HG03469 (cell line): ENCODE data around the gene NHSL1.

Source experiments
- ATAC-seq: cut with Tn5 transposase; IDR thresholded peaks from one replicate; pipeline ENCODE4 v1.9.1; 2021; ENCODE audit warnings: mild to moderate bottlenecking, moderate library complexity, moderate number of reproducible peaks; ENCODE audit not compliant: unreplicated experiment

The NHSL1 gene, protein sequence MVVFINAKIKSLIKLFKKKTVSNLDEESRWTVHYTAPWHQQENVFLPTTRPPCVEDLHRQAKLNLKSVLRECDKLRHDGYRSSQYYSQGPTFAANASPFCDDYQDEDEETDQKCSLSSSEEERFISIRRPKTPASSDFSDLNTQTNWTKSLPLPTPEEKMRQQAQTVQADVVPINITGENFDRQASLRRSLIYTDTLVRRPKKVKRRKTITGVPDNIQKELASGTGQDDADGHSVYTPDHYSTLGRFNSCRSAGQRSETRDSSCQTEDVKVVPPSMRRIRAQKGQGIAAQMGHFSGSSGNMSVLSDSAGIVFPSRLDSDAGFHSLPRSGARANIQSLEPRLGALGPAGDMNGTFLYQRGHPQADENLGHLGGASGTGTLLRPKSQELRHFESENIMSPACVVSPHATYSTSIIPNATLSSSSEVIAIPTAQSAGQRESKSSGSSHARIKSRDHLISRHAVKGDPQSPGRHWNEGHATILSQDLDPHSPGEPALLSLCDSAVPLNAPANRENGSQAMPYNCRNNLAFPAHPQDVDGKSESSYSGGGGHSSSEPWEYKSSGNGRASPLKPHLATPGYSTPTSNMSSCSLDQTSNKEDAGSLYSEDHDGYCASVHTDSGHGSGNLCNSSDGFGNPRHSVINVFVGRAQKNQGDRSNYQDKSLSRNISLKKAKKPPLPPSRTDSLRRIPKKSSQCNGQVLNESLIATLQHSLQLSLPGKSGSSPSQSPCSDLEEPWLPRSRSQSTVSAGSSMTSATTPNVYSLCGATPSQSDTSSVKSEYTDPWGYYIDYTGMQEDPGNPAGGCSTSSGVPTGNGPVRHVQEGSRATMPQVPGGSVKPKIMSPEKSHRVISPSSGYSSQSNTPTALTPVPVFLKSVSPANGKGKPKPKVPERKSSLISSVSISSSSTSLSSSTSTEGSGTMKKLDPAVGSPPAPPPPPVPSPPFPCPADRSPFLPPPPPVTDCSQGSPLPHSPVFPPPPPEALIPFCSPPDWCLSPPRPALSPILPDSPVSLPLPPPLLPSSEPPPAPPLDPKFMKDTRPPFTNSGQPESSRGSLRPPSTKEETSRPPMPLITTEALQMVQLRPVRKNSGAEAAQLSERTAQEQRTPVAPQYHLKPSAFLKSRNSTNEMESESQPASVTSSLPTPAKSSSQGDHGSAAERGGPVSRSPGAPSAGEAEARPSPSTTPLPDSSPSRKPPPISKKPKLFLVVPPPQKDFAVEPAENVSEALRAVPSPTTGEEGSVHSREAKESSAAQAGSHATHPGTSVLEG (N-terminal part only)

DNA sequence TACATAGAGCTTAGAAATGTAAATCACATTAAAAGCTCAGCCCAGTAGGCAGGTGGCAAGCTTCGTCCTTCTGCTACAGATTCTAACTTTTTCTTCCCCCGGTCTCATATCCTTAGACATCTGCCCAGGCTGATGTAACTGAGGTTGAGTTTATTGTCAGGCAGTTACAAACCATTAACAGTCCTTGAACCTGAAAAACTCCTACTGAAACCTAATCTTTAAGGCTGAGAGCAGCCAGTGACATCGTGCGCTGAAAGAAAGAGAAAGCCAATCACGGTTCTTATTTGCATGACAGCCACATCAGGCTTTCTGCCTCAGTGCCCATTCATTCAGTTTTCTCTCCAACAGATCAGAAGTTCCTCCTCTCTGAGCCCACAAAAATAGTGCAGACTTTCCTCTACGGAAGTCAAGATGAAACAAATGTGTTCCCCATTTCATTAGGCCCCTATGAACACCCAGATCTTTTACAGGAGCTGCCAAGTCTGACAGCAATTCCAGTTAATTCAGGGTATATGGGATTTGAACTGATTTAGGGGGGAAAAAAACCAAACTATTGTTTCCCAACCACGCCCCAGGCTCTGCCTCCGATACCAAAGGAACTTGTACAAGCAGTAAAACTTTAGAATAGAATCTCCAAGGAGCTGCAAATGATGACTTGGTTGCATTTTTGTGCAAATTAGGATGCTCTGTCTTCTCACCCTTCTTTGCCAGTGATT is at the start of gene NHSL1:
NHSL1 (minus strand) TSS at position 192 of the 716 bp plus-strand sequence. CDS start 204 bp downstream, outside the sequence.
- ATAC-seq, result peak; percentile 92

DNA sequence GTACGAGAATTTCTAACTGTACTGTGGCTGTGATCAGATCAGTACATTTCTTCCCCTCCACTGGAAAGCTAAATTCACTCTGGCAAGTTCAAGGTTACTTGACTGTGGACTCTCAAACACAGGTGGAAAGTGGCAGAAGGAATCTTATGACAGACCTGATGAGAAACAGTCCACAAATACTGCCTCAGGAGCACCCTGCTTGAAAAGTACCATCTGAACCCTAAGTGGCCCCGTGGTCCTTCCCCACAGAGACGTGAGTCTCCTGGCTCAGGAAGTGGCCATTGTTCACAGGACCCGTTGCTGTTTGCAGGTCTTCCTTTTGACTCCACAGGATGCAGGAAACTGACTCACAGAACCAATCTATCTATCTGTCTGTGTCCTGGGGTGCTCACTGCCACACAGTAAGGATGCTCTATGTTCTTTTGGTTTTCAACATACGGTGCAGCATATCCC is 47.5 kb upstream of the NHSL1 start:
- no peak for ATAC-seq

DNA sequence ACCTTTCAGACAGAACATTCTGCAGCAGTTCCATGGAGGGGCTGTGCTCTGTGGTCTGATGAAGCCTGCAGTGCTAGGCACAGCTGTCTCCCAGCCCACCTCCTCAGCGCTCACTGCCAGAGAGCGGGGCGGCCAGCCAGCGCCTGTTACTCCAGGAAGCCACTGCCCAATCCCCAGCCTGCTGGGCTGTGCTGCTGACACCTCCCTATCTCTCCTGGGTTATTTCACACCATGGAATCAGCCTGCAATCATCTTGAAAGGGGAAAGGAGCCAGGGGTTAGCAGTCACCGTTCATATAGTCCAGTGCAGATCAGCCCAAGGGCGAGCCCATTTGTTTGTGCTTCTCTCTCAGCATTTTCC is 46.3 kb upstream of the NHSL1 start:
- no peak for ATAC-seq

- no peak for ATAC-seq
These were observed 45.2 kb upstream of the NHSL1 start for GRCh38 chr6:138544501-138544900.

- ATAC-seq, result no peak
These were observed 44.4 kb upstream of the NHSL1 start for GRCh38 chr6:138543657-138544056.

DNA sequence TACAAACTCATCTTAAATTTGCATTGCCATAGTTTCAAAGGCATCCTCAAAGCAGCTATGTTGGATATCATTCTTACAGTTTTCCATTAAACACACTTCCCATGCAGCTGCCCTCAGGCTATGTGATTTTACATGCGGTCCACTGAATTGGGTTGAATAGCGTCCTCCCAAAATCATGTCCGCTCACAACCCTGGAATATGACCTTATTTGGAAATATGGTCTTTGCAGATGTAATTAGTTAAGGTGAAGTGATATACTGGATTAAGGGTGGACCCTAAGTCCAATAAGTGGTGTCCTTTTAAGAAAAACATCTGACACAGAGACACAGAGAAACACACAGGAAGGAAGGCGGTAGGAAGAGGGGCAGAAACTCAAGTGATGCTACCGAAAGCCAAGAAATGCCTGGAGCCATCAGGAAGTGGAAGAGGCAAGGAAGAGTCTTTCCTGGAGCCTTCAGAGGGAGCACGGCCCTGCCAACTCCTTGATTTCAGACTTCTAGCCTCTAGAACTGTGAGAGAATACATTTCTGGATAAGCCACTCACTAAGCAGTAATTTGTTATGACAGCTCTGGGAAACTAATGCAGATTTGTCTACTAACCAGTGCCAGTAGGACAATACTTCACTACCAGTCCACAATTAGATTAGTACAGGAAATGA is 42.7 kb upstream of the NHSL1 start:
- no peak for ATAC-seq

- no peak for ATAC-seq
These were observed 41.2 kb upstream of the NHSL1 start for GRCh38 chr6:138540468-138540867.

DNA sequence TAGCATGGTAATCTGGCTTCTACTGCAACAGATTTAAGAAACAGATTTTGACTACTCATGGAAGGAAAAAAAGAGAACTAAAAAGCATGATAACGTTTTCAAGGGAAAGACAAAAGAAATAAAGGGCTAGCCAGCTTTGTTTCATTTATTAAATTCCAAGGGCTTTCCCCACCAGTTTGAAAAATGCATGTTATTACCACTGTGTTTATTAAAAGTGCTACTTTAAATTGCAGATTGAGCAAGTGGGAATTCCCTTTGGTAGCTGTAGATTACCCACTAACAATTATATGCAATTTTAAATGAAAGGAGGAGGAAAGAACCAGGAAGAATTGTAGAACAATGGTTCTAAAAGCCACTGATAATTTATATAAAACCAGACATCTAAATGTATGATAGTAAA is 40.6 kb upstream of the NHSL1 start:
- ATAC-seq, result no peak

DNA sequence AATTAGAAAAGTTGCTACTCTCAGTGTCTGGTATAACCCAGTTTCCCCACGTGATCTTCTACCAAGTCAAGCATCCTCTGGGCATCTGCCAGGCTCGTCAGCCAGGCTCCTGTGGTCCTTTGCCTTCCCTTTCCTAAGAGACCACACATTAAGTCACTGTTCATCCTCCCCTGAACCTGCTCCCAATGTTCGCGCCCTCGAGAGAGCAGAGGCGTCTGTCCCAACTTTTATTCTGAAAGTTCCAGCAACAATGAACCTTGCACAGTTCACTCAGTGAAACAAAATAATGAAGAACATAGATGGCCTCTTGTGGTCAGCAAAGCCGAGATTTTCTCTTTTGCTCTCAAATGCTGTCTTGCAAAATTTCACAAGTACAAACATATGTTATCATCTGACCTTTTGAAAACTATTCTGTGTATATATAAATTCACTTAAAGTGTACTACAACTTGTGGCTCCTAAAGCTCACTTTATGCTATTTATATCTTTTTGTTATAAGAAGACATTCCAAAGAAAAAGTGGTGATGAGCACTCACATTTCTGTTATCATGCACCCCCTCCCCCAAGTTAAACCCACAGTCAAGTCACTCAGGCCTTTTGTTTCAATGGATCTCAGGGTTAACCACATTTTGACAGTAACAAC is 39.2 kb upstream of the NHSL1 start:
- ATAC-seq, result no peak

- no peak for ATAC-seq
These were observed 37.8 kb upstream of the NHSL1 start for GRCh38 chr6:138537106-138537505.

- no peak for ATAC-seq
These were observed 36.6 kb upstream of the NHSL1 start for GRCh38 chr6:138535728-138536455.

GRCh38 chr6:138533667-138534066 is 34.4 kb upstream of the NHSL1 start:
- no peak for ATAC-seq

GRCh38 chr6:138531387-138531786 is 32.1 kb upstream of the NHSL1 start:
- no peak for ATAC-seq

GRCh38 chr6:138529478-138529877 is 30.2 kb upstream of the NHSL1 start:
- no peak for ATAC-seq

DNA sequence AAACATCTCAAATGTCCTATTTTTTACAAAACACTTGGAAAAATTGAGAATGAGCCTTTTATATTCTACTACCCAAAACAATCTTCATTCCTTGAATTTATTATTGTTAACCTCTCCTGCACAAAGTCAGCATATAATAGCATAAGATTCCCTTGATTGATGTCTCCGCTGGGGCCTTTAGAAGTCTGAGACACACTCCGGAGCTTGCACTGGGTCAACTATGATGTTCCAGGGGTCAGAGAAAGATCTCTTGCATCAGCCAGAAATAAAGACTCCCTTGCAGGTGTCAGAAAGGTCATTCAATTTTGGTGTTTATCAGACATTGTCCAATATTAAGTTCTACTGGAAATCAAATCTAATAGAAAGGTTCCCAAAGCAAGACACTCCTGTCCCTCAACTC is 29.7 kb upstream of the NHSL1 start:
- no peak for ATAC-seq

GRCh38 chr6:138528137-138528536 is 28.8 kb upstream of the NHSL1 start:
- no peak for ATAC-seq

- ATAC-seq, result no peak
These were observed 28.3 kb upstream of the NHSL1 start for GRCh38 chr6:138527411-138528088.

GRCh38 chr6:138526822-138527235 is 27.5 kb upstream of the NHSL1 start:
- no peak for ATAC-seq
